HepG2 (cell line): ENCODE data around the gene PTAFR. TPM values are rescaled to one million over a fixed set of nuclear protein-coding genes. Genes with fewer than 3 reads are reported as not detected.
A peak's percentile ranks its signal among the peaks of the same experiment; 100 is the strongest.

ENCODE experiments used
- ATAC-seq: fragments of 200-7000 bp; cut with Tn5 transposase; 3 replicates; pipeline ENCODE4 v1.9.1; 2020; ENCODE audit warnings: mild to moderate bottlenecking, moderate library complexity
- BruUV-seq: library from RNA; stranded (reverse); fragments of 400-500 nt; replicated peaks from 2 replicates; lab custom pipeline; 2021; lab: Mats Ljungman, UMichigan
- CTCF ChIA-PET: fragments of 300-600 bp; formaldehyde crosslinking; extraction: SDS; loops from one replicate; lab custom pipeline; 2021; ENCODE audit warnings: low total read pairs, inconsistent platforms, low intra/inter-chr PET ratio; lab: Yijun Ruan, JAX
- POLR2A ChIA-PET: fragments of 350-600 bp; sonication (Branson Sonifier 250); formaldehyde crosslinking; loops from one replicate; lab custom pipeline; 2020; ENCODE audit warnings: antibody characterized with exemption, inconsistent platforms; lab: Yijun Ruan, JAX
- DNase-seq: peaks from one replicate; pipeline ENCODE4 v3.0.0-alpha.2; 2015; ENCODE audit warnings: low spot score
- FAIRE-seq: peaks from 3 replicates; lab custom pipeline; 2011; peaks lifted over from hg19 to GRCh38; lab: Jason Lieb, UNC
- H2AFZ ChIP-seq: one replicate; pipeline ENCODE4 v1.6.1; 2011; ENCODE audit warnings: low read length, inconsistent platforms
- H3K27ac ChIP-seq: fragments of 300-600 bp; 3 replicates; pipeline ENCODE4 v1.8.0; 2011; ENCODE audit warnings: mixed run types, mild to moderate bottlenecking, mixed read lengths, low read length, inconsistent platforms; ENCODE audit not compliant: insufficient read depth; ENCODE audit errors: extremely low read length
- H3K27me3 ChIP-seq, 2 experiments: fragments of 200-600 bp in 1 of 2; 2 replicates in 1 of 2; 3 replicates in 1 of 2; pipeline versions ENCODE4 v1.6.0 to v1.8.0; 2011; ENCODE audit warnings: low read length in 2 of 2, mild to moderate bottlenecking in 2 of 2, moderate library complexity in 2 of 2, inconsistent platforms in 1 of 2; ENCODE audit not compliant: insufficient read depth in 2 of 2, control insufficient read depth in 1 of 2
- H3K36me3 ChIP-seq, 2 experiments: fragments of 200-600 bp in 1 of 2; replicated peaks in 1 of 2; 2 replicates in 1 of 2; 3 replicates in 1 of 2; pipeline versions ENCODE4 v1.5.1 to v1.8.0; 2011; ENCODE audit warnings: low read length in 2 of 2, inconsistent platforms in 1 of 2; ENCODE audit not compliant: insufficient read depth in 2 of 2, control insufficient read depth in 1 of 2
- H3K4me1 ChIP-seq: 2 replicates; pipeline ENCODE4 v1.5.1; 2012; ENCODE audit warnings: low read length, inconsistent platforms; ENCODE audit not compliant: insufficient read depth
- H3K4me2 ChIP-seq: 2 replicates; pipeline ENCODE4 v1.6.0; 2011; ENCODE audit warnings: low read depth, low read length, inconsistent platforms
- H3K4me3 ChIP-seq, 3 experiments: fragments of 200-600 bp in 1 of 3; sonication (generic), shearing (Covaris generic) in 1 of 3; replicated peaks in 1 of 3; 2 replicates each; pipeline ENCODE4 v1.5.1; 2011 to 2016; ENCODE audit warnings: low read length in 3 of 3, inconsistent platforms in 2 of 3, low read depth in 2 of 3, mild to moderate bottlenecking in 2 of 3, control low read depth in 1 of 3, mixed read lengths in 1 of 3; ENCODE audit not compliant: insufficient read depth in 1 of 3
- H3K79me2 ChIP-seq: one replicate; pipeline ENCODE4 v1.6.1; 2011; ENCODE audit warnings: low read length, inconsistent platforms; ENCODE audit not compliant: insufficient read depth
- H3K9ac ChIP-seq: 2 replicates; pipeline ENCODE4 v1.6.0; 2011; ENCODE audit warnings: mild to moderate bottlenecking, low read depth, low read length, inconsistent platforms; ENCODE audit not compliant: insufficient read depth
- H3K9me3 ChIP-seq: 2 replicates; pipeline ENCODE4 v1.5.1; 2012; ENCODE audit warnings: mild to moderate bottlenecking, low read length
- H4K20me1 ChIP-seq: 2 replicates; pipeline ENCODE4 v1.6.0; 2011; ENCODE audit warnings: inconsistent platforms, mild to moderate bottlenecking, low read length, moderate library complexity; ENCODE audit not compliant: insufficient read depth
- ARID3A ChIP-seq: IDR thresholded peaks from 2 replicates; pipeline ENCODE4 v1.6.1; 2012; ENCODE audit warnings: low read depth, low read length, improper control_type of control experiment
- CEBPG ChIP-seq: IDR thresholded peaks from 2 replicates; pipeline ENCODE4 v1.6.1; 2016
- CSRNP2 ChIP-seq: sonication (generic); formaldehyde crosslinking; conservative IDR thresholded peaks from 2 replicates; pipeline ENCODE4 v1.8.0; 2022; ENCODE audit warnings: low read depth, missing genetic modification reagents
- FOXP1 ChIP-seq, 2 experiments: fragments of 450-650 bp in 1 of 2; IDR thresholded peaks; 2 replicates each; pipeline ENCODE4 v1.6.1; 2017 to 2018; ENCODE audit warnings: antibody characterized with exemption in 1 of 2
- MATR3 ChIP-seq: sonication (generic); formaldehyde crosslinking; IDR thresholded peaks from 2 replicates; pipeline ENCODE4 v1.4.0; 2020; ENCODE audit warnings: missing genetic modification reagents
- SOX6 ChIP-seq, 2 experiments: fragments of 450-650 bp in 1 of 2; sonication (generic) in 1 of 2; formaldehyde crosslinking in 1 of 2; IDR thresholded peaks; 2 replicates each; pipeline versions ENCODE4 v1.4.0 to v1.6.1; 2017 to 2020; ENCODE audit warnings: antibody characterized with exemption in 1 of 2, mild to moderate bottlenecking in 1 of 2, missing genetic modification reagents in 1 of 2
- ZNF687 ChIP-seq: sonication (generic); formaldehyde crosslinking; IDR thresholded peaks from 2 replicates; pipeline ENCODE4 v1.5.1; 2020; ENCODE audit warnings: mild to moderate bottlenecking, missing genetic modification reagents, moderate library complexity
- ZSCAN5A ChIP-seq: sonication (generic); formaldehyde crosslinking; IDR thresholded peaks from 2 replicates; pipeline ENCODE4 v1.8.0; 2022; ENCODE audit warnings: mild to moderate bottlenecking, missing genetic modification reagents, borderline replicate concordance
- WGBS: methylation state at CpG from one replicate; pipeline ENCODE4 v1.1.6; 2017; ENCODE audit warnings: low lambda C conversion rate; 5-methylcytosine and 5-hydroxymethylcytosine counted together
- in situ Hi-C: cut with HindIII; loops from 2 replicates; pipeline ENCODE4 v1.10.0; 2017; ENCODE audit warnings: low pct_unique_long_range_greater_than_20kb; ENCODE audit not compliant: extremely low pct_ligation_motif_present
- intact Hi-C: fragments of 100-400 bp; cut with micrococcal nuclease; formaldehyde crosslinking; loops from one replicate; pipeline ENCODE4 v1.10.0; 2022; ENCODE audit not compliant: unreplicated experiment
- polyA plus RNA-seq, 8 experiments: library from polyadenylated mRNA; depleted of rRNA in 3 of 8; stranded (reverse) in 7 of 8; unstranded in 1 of 8; fragments of >200 nt; fragmentation: Illumina TruSeq in 4 of 8; extraction: Trizol in 4 of 8; gene quantifications; 2 replicates each; pipeline versions ENCODE4 v1.2.1 to v1.2.3, GENCODE V29; 2011 to 2016; ENCODE audit warnings: low read depth in 4 of 8, missing spikeins in 1 of 8, mixed read lengths in 1 of 8; ENCODE audit not compliant: insufficient read depth in 1 of 8
- total RNA-seq, 5 experiments: library from RNA; depleted of rRNA; stranded (reverse); fragments of >200 nt; fragmentation: Illumina TruSeq; extraction: Trizol; gene quantifications; 2 replicates each; pipeline ENCODE4 v1.2.3, GENCODE V29; 2016; ENCODE audit warnings: low read depth in 1 of 5

PTAFR gene
- total and polyA plus RNA-seq, 2 of the 13 experiments (the other 11 are each of a cell fraction or from before 2014, with no cell fraction given), result 0.27 to 24.0 TPM

- no peaks in the 10 kb centered on the region for H3K9me3 ChIP-seq
- 43% methylated on average over 12 of the region's 12 CpGs for WGBS
- intact Hi-C loops (no loop called here), in situ Hi-C loops (no loop called here)
- no peaks in the 10 kb centered on the region for H4K20me1 ChIP-seq
- H2AFZ ChIP-seq, result no peak overlapping the region
- peak; percentile 27; the same call in 2 of the 3 replicates for ATAC-seq
- POLR2A ChIA-PET, result no interaction called here
- peak overlapping the region; percentile 56 for H3K4me2 ChIP-seq
- no peak overlapping the region for H3K9ac ChIP-seq
- no peaks in the 10 kb centered on the region for H3K79me2 ChIP-seq
- TF ChIP-seq SOX6 (IDR thresholded peaks at IDR 0.05) (no peak), SOX6 (CRISPR knock-in tag; IDR thresholded peaks at IDR 0.05) (no peak), CEBPG (CRISPR knock-in tag) (no peak), ARID3A (no peak), ZSCAN5A (no peak), MATR3 (no peak), CSRNP2 (CRISPR knock-in tag) (no peak), FOXP1 (IDR thresholded peaks at IDR 0.05) (no peak), FOXP1 (CRISPR knock-in tag; IDR thresholded peaks at IDR 0.05) (no peak), ZNF687 (CRISPR knock-in tag) (peak; percentile 23)
- no peak for DNase-seq
- no peak for FAIRE-seq
- H3K4me1 ChIP-seq, result peaks cover 34% of the 10 kb centered on the region
- H3K4me3 ChIP-seq, result peak overlapping the region in 2 of 3 experiments; percentile 18 to 35; a peak in 3 of 6 replicates
- CTCF ChIA-PET, result no interaction called here
- no peaks in the 10 kb centered on the region for H3K36me3 ChIP-seq
- H3K27ac ChIP-seq, result no peak overlapping the region
- no TSS peak for BruUV-seq
- no peaks in the 10 kb centered on the region for H3K27me3 ChIP-seq
These were observed 14.6 kb upstream of the PTAFR start for GRCh38 chr1:28190996-28191645.
